Ecto neural progenitor cell (in vitro differentiated cells): ENCODE data around the gene BCL7A.
"Not testable (repeated sequence)": the region's sequence is repeated elsewhere in the genome, so short reads cannot be mapped to it uniquely, and the experiment has no call there.

Source experiments
- DNase-seq: peaks from one replicate; pipeline ENCODE4 v3.0.0-alpha.2; 2018; ENCODE audit warnings: low spot score

Gene BCL7A

GRCh38 chr12:122056406-122056805 is 34.7 kb downstream of the BCL7A start:
- not testable (repeated sequence) for DNase-seq

GRCh38 chr12:122057007-122057735 is 35.5 kb downstream of the BCL7A start:
- no peak for DNase-seq

GRCh38 chr12:122057769-122058168 is 36.1 kb downstream of the BCL7A start:
- no peak for DNase-seq

GRCh38 chr12:122058549-122059149 is 37.0 kb downstream of the BCL7A start:
- DNase-seq: no peak

GRCh38 chr12:122059203-122059960 is 37.7 kb downstream of the BCL7A start:
- no peak for DNase-seq

GRCh38 chr12:122060081-122060501 is 38.4 kb downstream of the BCL7A start:
- no peak for DNase-seq

- no peak for DNase-seq
Observed at GRCh38 chr12:122061253-122061652, 39.6 kb downstream of the BCL7A start.

- DNase-seq: no peak
Observed at GRCh38 chr12:122062832-122063693, 41.4 kb downstream of the BCL7A start.

- peak; percentile 68 for DNase-seq
Observed at GRCh38 chr12:122063694-122064024, 42.0 kb downstream of the BCL7A start.

- DNase-seq: peak; percentile 94
Observed at GRCh38 chr12:122064025-122064777, 42.5 kb downstream of the BCL7A start.

GRCh38 chr12:122064780-122065588 is 43.3 kb downstream of the BCL7A start:
- DNase-seq: peak; percentile 78

- DNase-seq: no peak
Observed at GRCh38 chr12:122067548-122067947, 45.9 kb downstream of the BCL7A start.

GRCh38 chr12:122067966-122068365 is 46.3 kb downstream of the BCL7A start:
- DNase-seq: no peak

- DNase-seq: no peak
Observed at GRCh38 chr12:122072031-122072970, 50.6 kb downstream of the BCL7A start.

GRCh38 chr12:122073815-122074214 is 52.1 kb downstream of the BCL7A start:
- no peak for DNase-seq

- no peak for DNase-seq
Observed at GRCh38 chr12:122076743-122077495, 55.2 kb downstream of the BCL7A start.

GRCh38 chr12:122078141-122079032 is 56.7 kb downstream of the BCL7A start, which contains the start of gene MLXIP:
Gene MLXIP, plus strand, starts transcription at chr12:122078756. Its CDS starts 98 bp downstream, at chr12:122078854.
- DNase-seq: peak; percentile 95
